Measurements from ENCODE around the gene TTF2. TPM values are rescaled to one million over a fixed set of nuclear protein-coding genes. Genes with fewer than 3 reads are reported as not detected.

Gene TTF2
- total and polyA plus RNA-seq, 9 of the 15 experiments (the other 6 are each of a cell fraction or from before 2014, with no cell fraction given): 9.4 to 71.1 (median 42.1) TPM

DNA sequence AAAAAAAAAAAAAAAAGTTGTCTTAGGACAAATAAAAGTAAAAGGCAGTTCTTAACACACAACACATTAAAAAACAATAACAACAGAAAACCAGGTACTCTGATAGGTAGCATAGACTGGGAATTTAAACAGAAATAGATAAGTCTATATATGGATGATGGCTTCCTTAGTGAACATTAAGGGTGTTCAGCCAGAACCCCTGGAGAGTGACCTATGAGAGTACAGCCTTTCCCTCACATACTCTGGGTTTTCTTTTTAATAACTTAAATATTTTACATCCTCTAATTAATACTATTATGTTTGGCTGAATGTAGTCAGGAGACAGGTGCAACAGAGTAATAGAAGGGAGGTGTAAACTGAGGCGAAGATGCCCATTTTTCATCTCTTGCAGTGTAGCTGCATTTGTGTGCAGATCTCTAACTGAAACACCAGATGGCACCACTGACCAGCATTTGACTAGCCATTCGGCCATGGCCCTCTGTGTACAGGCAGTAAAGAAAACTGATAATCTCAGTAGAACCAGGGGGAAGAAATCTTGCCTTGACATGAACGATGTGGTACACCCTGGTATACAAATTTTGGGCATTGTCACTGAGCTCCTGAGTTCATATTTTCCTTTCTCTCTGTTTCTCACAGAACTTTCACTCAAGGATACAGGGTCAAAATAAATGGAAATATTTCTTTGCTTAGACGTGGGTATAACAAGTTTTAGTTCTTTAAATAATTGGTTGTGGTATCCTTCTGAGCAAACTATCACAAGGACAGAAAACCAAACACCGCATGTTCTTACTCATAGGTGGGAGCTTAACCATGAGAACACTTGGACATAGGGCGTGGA, 7.6 kb downstream of the TTF2 start (continued):
- TF ChIP-seq PURB (CRISPR knock-in tag; IDR thresholded peaks at IDR 0.05; ENCODE audit: low read depth) (no peak), RNF2 (IDR thresholded peaks at IDR 0.05) (no peak), KAT2B (IDR thresholded peaks at IDR 0.05; ENCODE audit: low read depth, low read length) (no peak), RBM14 (IDR thresholded peaks at IDR 0.05; ENCODE audit: borderline replicate concordance, insufficient read depth, low read depth, low read length) (no peak), MYBL2 (IDR thresholded peaks at IDR 0.05; ENCODE audit: low read depth) (no peak), MYBL2 (CRISPR knock-in tag; IDR thresholded peaks at IDR 0.05; ENCODE audit: borderline replicate concordance) (no peak), SRF (CRISPR knock-in tag; IDR thresholded peaks at IDR 0.05) (no peak), ZNF311 (CRISPR knock-in tag; IDR thresholded peaks at IDR 0.05) (no peak), ZNF79 (CRISPR knock-in tag; IDR thresholded peaks at IDR 0.05; ENCODE audit: low read depth) (no peak), PHB (CRISPR knock-in tag; IDR thresholded peaks at IDR 0.05) (no peak), HDAC1 (IDR thresholded peaks at IDR 0.05) (no peak), ZNF586 (CRISPR knock-in tag; conservative IDR thresholded peaks at IDR 0.05) (no peak), YY1 (IDR thresholded peaks at IDR 0.05; ENCODE audit: borderline replicate concordance in 1 of 3, control insufficient read depth in 1 of 3, extremely low read depth in 1 of 3, insufficient read depth in 3 of 3, insufficient read length in 1 of 3, insufficient replicate concordance in 2 of 3, low read depth in 1 of 3, low read length in 2 of 3) (peak in 2 of 3 experiments; percentile 50 to 67), ZBTB7A (IDR thresholded peaks at IDR 0.05; ENCODE audit: borderline replicate concordance, control insufficient read depth, low read depth, low read length) (no peak)
- TF ChIP-seq, protein P1, sequence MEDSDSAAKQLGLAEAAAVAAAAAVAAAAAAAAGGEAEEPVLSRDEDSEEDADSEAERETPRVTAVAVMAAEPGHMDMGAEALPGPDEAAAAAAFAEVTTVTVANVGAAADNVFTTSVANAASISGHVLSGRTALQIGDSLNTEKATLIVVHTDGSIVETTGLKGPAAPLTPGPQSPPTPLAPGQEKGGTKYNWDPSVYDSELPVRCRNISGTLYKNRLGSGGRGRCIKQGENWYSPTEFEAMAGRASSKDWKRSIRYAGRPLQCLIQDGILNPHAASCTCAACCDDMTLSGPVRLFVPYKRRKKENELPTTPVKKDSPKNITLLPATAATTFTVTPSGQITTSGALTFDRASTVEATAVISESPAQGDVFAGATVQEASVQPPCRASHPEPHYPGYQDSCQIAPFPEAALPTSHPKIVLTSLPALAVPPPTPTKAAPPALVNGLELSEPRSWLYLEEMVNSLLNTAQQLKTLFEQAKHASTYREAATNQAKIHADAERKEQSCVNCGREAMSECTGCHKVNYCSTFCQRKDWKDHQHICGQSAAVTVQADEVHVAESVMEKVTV (CRISPR knock-in tag; IDR thresholded peaks at IDR 0.05): peak; percentile 89
- TF ChIP-seq, protein P2, sequence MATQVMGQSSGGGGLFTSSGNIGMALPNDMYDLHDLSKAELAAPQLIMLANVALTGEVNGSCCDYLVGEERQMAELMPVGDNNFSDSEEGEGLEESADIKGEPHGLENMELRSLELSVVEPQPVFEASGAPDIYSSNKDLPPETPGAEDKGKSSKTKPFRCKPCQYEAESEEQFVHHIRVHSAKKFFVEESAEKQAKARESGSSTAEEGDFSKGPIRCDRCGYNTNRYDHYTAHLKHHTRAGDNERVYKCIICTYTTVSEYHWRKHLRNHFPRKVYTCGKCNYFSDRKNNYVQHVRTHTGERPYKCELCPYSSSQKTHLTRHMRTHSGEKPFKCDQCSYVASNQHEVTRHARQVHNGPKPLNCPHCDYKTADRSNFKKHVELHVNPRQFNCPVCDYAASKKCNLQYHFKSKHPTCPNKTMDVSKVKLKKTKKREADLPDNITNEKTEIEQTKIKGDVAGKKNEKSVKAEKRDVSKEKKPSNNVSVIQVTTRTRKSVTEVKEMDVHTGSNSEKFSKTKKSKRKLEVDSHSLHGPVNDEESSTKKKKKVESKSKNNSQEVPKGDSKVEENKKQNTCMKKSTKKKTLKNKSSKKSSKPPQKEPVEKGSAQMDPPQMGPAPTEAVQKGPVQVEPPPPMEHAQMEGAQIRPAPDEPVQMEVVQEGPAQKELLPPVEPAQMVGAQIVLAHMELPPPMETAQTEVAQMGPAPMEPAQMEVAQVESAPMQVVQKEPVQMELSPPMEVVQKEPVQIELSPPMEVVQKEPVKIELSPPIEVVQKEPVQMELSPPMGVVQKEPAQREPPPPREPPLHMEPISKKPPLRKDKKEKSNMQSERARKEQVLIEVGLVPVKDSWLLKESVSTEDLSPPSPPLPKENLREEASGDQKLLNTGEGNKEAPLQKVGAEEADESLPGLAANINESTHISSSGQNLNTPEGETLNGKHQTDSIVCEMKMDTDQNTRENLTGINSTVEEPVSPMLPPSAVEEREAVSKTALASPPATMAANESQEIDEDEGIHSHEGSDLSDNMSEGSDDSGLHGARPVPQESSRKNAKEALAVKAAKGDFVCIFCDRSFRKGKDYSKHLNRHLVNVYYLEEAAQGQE (IDR thresholded peaks at IDR 0.05; ENCODE audit: borderline replicate concordance): peak; percentile 83
- TF ChIP-seq, protein P2 (CRISPR knock-in tag; IDR thresholded peaks at IDR 0.05; ENCODE audit: low read depth): no peak

Data from K562 (cell line).